ENCODE data around the gene HAUS8.

GRCh38 chr19:17023805-17024204 lies 51.4 kb downstream of the HAUS8 start:
- TF ChIP-seq CTCF (IDR thresholded peaks at IDR 0.05): no peak
- no peak for TF ChIP-seq POLR2A (IDR thresholded peaks at IDR 0.05)
